GM21528 (cell line): ENCODE results near the gene PIK3R1.
"Not testable (repeated sequence)": the region's sequence is repeated elsewhere in the genome, so short reads cannot be mapped to it uniquely, and the experiment has no call there.

ENCODE experiments used
- ATAC-seq: cut with Tn5 transposase; IDR thresholded peaks from one replicate; pipeline ENCODE4 v1.9.1; 2021; ENCODE audit warnings: mild to moderate bottlenecking, moderate library complexity; ENCODE audit not compliant: unreplicated experiment, low FRiP score

Gene PIK3R1

DNA sequence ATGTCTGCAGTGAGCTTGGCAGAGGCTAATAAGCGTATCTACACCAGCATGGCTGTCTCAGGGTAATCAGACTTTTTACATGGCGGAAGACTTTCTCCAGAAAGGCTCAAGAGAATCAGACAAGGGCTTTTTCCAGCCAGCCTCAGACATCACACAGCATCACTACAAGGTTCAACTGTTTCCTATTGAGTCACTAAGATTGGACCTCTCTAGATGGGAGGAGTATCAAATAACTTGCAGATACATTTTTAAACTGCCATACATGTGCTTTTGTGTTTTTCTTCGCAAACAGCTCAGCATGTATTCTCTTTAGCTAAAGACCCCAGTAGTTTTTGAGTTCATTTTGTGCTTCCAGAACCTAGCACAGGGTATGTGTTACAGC is 22.9 kb upstream of the PIK3R1 start:
- ATAC-seq, result no peak

DNA sequence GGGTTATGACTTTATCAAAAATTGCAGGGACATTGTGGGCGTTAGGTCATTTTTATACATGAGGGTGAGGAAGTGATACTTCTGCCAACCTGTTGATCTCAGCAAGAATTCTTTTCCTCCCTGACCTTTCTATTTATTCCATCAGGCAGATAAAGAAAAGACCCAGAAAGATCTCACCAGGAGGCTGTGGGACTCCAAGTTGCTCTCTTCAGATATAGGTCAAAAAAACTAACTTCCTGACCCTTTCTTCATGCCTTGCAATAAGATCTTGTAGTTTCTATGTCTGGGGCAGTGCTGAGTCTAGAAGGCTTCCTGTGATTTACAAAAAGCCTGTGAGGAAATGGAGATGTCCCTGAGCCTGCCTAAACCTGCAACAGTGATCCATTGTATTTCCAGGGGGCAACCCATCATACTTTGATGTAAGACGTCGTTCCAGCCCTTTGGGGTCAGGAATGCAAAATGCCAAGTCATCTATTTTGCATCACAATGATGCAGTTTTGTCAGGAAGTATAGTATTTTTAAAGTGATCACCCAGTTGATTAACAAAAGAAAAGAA is 22.0 kb upstream of the PIK3R1 start:
- no peak for ATAC-seq

DNA sequence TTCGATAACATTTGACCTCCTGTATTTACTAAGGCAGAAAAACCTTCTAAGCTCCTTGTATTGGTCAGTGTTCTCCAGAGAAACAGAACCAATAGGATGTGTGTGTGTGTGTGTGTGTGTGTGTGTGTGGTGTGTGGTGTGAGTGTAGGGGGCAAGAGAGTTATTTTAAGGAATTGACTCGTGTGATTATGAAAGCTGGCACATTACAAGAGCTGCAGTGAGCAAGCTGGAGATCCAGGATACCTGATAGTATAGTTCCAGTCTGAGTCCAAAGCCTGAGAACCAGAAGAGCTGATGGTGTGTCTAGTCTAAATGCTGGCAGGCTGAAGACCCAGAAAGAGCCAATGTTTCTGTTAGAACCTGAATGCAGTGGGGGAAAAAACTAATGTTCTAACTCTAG is 21.2 kb upstream of the PIK3R1 start:
- no peak for ATAC-seq

DNA sequence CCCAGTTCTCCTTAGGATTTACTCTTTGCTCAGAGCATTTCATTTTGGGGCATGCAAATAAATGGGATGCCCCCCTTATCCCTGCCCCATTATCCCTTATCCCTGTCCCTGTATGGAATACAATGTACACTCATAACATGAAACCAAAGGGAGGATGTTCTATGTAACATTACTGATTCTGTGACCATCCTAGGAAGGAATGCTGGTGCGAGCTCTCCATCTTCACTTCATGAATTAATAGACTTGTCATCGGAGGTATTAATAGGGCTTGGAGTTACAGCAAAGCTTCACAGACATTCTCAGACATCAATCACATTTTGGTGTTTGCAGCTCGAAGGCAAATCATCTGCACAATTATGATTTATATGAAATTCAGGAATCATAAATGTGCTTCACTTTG is 20.4 kb upstream of the PIK3R1 start:
- no peak for ATAC-seq

DNA sequence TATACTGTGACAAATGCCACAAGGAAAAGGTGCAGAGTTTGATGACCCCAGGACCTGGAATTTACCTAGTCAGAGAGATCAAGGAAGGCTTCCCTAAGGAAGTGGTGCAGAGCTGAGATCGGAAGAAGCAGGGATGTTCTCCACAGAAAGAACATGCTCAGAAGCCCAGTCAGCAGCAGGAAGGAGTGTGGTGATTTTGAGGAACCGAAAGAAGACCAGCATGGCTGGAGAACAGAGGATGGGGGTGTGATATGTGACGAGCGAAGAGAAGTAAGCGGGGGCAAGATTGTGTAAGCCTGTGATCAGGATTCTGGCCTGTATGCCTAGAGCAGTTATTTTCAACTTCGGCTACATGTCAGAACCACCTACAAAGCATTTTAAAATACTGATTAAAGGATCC is 18.7 kb upstream of the PIK3R1 start:
- peak; percentile 96 for ATAC-seq

DNA sequence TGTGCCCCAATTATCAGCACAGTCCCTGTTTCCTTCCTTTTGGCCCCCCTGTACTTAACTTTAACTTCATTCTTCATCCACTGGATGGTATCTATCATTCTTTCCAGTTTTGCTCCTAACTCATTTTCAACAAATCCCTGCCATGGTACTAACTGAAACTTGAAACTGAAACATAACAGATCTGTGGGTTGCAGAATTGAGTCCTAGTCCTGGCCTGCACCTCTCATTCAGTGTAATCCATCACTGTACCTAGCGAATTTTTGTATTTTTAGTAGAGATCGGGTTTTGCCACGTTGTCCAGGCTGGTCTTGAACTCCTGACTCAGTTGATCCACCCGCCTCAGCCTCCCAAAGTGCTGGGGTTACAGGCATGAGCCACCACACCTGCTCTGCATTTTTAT is 15.3 kb upstream of the PIK3R1 start:
- no peak for ATAC-seq

DNA sequence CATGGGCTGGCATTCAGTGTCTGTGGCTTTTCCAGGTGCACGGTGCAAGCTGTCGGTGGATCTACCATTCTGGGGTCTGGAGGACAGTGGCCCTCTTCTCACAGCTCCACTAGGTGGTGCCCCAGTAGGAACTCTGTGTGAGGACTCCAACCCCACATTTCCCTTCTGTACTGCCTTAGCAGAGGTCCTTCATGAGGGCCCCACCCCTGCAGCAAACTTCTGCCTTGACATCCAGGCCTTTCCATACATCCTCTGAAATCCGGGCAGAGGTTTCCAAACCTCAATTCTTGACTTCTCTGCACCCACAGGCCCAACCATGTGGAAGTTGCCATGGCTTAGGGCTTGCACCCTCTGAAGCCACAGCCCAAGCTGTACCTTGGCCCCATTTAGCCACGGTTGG is 4.9 kb upstream of the PIK3R1 start:
- ATAC-seq, result not testable (repeated sequence)

DNA sequence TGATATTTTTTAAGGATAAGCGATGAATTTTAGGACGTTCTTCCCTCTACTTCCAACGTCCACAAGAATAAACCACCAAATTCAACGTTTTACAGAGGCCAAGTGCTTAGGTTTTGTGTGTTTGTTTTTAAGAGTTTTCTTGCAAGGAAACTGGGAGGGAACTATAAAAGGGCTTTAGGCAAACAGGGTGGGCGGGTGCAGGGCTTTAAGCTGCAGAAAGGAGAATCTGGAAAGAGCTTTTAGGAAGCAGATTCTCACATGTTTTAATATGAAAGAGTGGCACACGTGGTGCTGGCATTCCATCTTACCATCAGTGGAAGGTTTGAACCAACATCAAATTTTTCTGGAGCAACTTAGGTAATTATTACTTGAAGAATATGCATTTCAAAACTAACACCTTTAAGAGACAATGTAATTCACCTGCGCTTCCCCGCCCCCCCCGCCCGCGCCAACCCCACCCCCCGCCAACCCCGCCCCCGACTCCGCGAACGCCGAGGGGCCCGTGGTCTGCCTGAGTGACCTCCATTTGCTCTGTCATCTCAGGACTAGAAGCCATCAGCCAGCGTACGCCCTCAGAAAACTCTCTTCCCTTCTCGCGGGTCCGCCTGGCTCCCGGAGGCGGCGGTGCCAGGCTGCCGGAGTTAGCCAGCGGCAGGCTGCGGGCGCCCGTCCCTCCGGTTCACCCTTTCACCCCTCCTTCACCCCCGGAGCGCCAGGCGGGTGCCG is 911 bp upstream of the PIK3R1 start:
- ATAC-seq, result peak; percentile 26

DNA sequence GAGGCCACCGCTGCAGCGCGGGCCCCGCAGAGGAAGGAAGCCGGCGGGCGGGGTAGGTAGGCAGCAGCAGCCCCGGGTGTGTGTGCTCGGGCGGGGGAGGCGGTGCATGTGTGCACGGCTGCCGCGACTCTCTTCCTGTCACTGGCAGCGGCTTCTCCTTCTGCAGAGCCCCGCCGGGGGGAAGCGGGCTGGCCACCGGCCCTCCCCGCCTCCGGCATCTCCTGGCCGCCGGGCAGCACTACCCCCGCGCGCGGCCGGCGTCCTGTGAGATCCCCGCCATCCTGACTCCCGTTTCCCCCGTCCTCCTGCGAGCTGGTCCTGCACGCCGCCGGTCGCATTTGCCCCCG is 315 bp downstream of the PIK3R1 start:
- ATAC-seq, result peak; percentile 52

DNA sequence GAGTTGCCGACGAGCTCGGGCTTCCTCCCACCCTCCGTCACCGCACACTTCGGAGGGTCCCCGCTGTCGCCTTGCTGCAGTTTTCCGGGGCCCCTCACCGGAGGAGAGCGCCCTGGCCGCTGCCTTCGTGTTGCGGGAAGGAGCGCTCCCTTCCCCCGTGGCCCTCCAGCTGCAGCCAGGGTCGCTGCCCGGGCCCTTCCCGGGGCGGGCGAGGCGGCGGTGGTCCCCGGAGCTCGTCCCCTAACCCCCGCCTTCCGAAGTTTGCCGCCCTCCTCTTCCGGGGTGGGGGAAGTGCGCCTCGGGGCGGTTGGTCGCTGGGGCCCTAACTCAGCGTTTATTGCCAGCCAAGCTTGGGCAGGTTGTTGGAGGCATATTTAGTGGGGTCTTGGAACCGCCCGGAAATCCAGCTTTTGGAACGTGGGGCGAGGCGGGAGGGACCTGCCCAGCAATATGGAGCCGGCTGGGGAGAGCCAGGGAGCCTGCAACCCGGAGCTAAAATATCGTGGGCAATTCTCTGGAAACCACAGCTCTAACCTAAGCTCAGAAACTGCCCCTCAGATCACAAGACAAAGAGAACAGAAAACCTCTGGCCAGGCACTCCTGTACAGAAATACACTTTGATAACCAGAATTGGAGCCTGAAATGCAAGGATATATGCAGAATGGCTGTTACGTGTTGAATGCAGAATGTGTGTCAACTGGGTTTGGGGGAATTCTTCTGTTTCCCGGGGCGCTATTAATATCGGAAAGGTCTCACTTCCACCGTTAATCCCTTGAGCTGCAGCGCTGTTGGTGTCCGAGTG is 890 bp downstream of the PIK3R1 start:
- ATAC-seq, result peak; percentile 40

DNA sequence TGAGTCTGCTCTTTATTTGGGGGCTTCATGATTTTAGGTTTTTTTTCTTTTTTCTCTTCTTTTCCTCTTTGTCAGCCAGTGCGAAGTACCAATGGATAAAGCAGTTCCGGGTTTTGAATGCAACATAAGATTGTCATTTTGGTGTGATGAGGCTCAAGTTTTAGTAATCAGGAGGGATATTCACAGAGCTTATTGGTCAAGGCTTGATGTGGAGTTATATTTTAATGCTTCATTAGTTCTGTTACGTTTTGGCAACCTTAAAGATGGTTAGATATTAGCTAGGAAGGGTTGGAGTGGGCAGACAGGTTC is 1.4 kb downstream of the PIK3R1 start:
- ATAC-seq, result no peak

DNA sequence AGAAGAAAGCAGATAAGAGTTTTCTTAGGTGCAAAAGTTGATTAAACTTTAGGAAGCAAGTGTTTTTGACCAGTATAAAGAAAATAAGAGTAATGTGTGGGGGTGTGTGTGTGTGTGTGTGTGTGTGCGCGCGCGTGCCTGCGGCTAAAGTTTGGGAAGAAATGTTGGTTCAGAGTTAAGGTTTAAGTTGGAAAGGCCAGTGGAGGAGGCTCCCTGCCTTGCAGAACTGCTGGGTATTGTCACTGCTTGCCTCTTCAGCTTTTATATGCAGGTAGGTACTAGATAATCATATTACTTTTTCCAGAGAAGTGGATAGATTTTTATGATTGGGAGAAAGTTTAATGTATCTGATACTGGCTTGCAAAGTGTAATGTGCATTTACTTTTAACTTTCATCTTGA is 2.0 kb downstream of the PIK3R1 start:
- ATAC-seq, result no peak

DNA sequence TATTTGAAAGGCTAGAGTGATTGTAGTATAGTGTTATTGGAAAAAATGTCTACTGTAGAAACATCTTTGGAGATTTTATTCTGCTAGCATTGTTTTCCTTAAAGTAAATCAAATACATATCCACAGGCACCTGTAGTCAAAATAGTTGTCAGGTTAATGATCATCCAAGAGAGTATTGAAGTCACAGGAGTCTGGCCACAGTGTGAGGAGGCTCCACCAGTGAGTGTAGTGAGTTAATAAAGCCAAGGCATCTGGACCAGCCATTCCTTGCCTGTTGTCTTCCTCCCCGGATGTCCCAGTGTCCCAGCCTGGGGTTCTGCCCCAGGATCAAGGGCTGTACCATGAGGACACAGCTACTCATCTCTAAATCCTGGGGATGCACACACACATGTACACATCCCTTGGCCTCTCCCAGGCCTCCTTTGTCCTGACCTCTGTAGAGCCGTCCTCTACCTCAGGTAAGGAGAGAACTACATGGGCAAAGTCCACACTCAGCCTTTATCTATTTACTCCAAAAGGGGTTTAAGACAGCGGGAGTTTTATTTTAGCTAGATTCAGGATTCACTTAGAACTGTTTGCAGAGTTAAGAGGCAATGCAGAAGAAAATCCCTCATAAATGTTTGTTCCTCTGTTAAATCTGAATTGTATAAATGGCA is 3.7 kb downstream of the PIK3R1 start:
- no peak for ATAC-seq

DNA sequence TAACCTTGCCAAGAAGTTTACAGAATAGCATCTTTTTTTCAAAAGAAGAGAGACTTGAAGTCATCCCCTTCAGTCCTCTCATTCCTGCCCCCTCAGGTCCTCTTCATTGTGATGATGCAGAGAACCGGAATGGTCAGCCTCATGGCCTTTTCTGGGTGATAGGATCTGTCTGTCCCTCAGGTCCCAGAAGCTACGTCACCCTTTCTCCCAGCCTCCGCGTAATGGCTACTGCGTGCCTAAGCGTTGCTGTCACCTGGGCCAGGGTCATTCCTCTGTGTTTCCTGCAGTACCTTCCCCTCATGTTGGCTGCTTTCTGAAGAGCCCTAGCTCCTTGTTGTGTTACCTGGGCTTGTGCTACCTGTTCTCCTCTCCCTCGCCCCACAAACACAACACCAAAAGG is 4.7 kb downstream of the PIK3R1 start:
- no peak for ATAC-seq

DNA sequence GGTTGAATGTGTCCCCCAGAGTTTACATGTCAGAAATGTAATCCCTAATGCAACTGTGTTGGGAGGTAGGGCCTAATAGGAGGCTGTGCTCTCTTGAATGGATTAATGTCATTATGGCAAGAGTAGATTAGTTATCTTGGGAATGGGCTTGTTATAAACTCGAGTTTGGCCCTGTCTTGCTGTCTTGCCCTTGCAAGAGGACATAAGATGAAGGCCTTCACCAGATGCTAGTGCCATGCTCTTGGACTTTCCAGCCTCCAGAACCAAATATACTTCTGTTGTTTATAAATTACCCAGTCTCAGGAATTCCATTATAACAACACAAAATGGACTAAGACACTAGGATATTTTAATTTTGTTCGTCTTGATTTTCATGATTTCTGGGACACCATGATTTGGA is 5.4 kb downstream of the PIK3R1 start:
- no peak for ATAC-seq

DNA sequence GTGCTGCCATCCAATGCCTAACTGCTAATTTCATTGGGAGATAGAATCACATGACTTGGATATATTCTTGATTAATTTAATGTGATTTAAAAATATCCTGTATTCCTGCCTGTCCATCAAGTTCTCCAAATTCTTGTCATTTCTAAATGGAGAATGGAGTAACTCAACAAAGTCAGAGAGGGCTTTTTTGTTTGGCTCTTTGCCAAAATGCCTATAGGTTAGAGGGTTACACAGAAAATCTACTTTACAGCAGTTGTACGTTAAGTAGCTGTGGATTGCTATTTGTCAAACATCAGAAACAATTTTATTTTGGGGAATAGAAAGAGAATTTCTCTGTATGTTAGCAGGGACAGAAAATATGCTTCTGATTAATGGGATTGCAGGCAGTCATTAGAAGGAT is 5.9 kb downstream of the PIK3R1 start:
- ATAC-seq, result no peak

DNA sequence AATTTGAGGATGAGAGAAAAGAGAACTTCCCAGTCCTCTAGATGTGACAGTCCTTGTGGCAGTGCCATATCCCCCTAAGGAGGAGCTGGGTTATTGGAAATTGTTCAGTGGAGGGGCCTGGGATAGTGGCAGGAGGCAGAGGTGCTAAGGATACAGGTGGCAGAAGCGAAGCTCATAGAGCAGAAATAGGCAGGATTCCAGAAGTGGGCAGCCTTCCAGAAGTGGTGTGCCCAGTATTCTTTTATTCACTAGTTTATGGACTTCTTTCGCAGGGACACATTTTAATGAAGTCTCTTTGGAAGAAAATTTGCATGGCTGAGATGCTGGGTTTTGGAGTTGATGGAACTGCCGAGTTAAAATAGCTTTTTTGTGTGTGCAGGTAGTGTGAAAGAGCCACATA is 6.8 kb downstream of the PIK3R1 start:
- ATAC-seq, result no peak

DNA sequence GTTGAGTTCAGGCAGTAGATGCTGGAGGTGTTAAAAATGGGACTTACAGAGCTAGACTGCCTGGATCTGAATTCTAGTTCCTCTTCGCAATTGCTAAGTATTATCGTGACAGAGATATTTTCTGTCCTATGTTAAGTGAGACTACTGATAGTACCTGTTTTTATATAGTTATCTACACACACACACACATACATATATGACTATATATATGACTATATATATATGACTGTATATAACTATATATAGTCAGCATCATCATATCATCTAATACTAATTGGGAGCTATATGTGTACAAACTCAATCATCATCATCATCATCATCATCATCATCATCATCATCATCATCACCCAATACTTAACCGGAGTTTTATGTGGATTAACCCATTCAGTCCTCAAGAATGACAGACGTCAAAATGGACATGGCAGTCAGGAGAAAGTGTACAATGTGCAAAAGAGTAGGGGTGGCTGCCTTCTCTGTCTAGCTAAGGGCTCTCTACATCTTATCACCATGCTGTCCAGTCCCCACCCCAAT is 7.3 kb downstream of the PIK3R1 start:
- no peak for ATAC-seq

DNA sequence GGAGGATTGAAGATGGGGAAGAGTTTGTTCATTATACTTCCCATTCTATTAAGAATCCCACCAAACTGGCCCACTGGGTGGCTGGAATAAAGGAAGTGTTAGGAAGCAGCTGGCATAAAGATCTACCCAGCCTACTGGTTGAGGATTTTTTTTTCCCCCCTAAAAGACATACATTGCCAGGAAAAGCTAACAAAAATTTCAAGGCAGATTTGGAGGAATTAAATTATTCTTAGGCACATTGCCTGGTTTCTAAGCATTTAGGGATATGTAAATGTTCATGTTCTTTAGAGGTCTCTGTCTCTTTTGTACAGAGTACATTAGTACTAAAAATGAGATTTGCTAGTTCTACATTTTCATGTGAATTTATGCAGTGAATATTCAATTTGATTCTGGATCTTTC is 8.3 kb downstream of the PIK3R1 start:
- ATAC-seq, result no peak

DNA sequence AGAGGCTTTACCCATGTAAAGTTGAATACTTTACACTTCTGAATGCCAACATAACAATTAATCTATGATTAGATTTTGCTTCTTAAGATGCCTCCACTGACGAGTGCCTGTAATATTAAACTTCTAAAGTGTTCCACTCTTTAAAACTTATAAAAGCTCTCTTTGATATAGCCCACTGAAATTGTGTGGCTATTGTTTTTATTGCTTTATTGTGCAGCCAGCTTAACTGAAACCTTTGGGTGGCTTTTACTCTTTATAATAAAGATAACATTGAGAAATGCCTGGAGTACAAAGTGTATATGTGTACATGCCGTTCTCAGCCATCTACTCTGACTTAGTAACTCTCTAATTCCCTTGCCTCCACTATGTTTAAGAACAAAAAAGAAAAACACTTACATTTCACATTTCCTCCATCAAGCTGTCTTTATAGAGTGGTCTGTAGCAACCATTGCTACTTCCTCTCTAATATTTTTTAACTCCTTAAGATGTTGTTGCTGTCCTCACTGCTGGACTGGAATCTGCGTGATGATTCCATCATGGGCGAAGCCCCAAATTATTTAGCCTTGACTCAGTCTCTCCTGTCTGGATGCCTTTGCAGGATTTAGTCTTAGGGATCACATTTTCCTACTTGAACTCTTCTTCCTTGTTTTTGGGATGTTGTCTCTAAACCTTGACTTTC is 9.1 kb downstream of the PIK3R1 start:
- ATAC-seq, result no peak
